Ishikawa (cell line): ENCODE measurements around the gene PAPOLG.

Source experiments
- CREB1 ChIP-seq: IDR thresholded peaks from 2 replicates; pipeline ENCODE4 v1.6.1; 2012; ENCODE audit warnings: low read depth
- EP300 ChIP-seq: IDR thresholded peaks from 2 replicates; pipeline ENCODE4 v1.6.1; 2012; ENCODE audit warnings: borderline replicate concordance
- MAX ChIP-seq: IDR thresholded peaks from 2 replicates; pipeline ENCODE4 v1.6.1; 2012
- NFIC ChIP-seq: IDR thresholded peaks from 2 replicates; pipeline ENCODE4 v1.6.1; 2012
- RAD21 ChIP-seq: IDR thresholded peaks from 2 replicates; pipeline ENCODE4 v1.6.1; 2012; ENCODE audit warnings: low read depth

GRCh38 chr2:60745761-60746160, 10.3 kb upstream of the PAPOLG start:
- TF ChIP-seq NFIC (no peak), EP300 (no peak), CREB1 (no peak), MAX (no peak), RAD21 (no peak)
